Stimulated activated memory B cell treated with anti-CD40 and anti-IgM and Interleukin-4, amounts not matched to agents 10 μg/mL and 1 μg/mL and 100 μg/mL, for 72 hours (primary cell): ENCODE measurements around the gene CACNA1D.

ENCODE experiments used
- ATAC-seq: fragments of 150-1000 bp; cut with Tn5 transposase; 2 replicates; pipeline ENCODE4 v1.10.0; 2021
- H3K27ac Mint-ChIP-seq: one replicate; pipeline ENCODE4 v1.8.0; 2022; ENCODE audit warnings: mild to moderate bottlenecking, mixed read lengths
- H3K27me3 Mint-ChIP-seq: one replicate; pipeline ENCODE4 v1.8.0; 2022; ENCODE audit warnings: mixed read lengths
- H3K36me3 Mint-ChIP-seq: one replicate; pipeline ENCODE4 v1.8.0; 2022; ENCODE audit warnings: mixed read lengths
- H3K4me1 Mint-ChIP-seq: one replicate; pipeline ENCODE4 v1.8.0; 2022; ENCODE audit warnings: mixed read lengths
- H3K4me3 Mint-ChIP-seq: one replicate; pipeline ENCODE4 v1.8.0; 2022; ENCODE audit warnings: mild to moderate bottlenecking, moderate library complexity, mixed read lengths
- H3K9me3 Mint-ChIP-seq: one replicate; pipeline ENCODE4 v1.8.0; 2022; ENCODE audit warnings: mixed read lengths

Gene CACNA1D

DNA sequence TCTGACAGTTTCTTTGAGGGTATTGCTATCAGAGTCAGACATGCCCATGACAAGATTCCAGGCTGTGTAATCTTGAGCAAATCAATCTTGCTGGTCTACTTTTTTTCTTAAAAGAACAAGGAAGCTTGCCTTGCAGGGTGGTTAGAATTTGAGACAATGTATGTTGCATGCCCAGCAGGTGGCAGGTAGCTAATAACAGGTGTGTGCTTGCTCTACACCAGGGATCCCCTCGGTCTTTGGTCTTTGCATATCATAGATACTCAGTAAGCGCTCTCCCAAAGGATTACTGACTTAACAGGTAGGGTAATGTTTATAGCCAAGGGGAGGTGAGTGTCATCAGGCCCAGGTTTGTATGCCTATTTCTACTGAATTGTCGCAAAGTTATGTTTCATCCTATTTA, 37.3 kb downstream of the CACNA1D start:
- no peak for ATAC-seq
- H3K4me3 Mint-ChIP-seq, result no peak overlapping the region
- peaks cover 18% of the 10 kb centered on the region for H3K27me3 Mint-ChIP-seq
- no peak overlapping the region for H3K27ac Mint-ChIP-seq
- H3K9me3 Mint-ChIP-seq, result no peaks in the 10 kb centered on the region
- H3K36me3 Mint-ChIP-seq, result no peaks in the 10 kb centered on the region
- H3K4me1 Mint-ChIP-seq, result no peaks in the 10 kb centered on the region

DNA sequence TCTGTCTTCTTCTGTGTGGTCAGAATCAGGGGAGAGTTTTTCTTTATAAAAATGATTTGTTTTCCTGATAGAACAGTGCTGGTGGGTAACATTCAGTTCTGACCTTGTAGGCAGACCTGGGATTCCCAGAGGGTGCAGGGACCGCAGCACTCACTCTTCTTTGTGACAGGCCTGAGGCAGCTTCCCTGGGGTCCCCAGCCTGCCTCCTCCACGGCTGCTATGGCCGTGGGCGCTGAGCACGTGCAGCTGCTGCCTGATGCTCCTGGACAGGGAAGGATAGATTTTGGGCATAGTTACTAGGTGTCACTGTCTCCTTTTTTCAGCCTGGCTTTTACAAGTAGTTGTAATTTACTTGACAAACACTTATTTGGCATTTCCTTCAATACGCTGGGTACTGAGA, 39.1 kb downstream of the CACNA1D start:
- H3K27me3 Mint-ChIP-seq, result peaks cover 19% of the 10 kb centered on the region
- H3K4me1 Mint-ChIP-seq, result no peaks in the 10 kb centered on the region
- no peak overlapping the region for H3K4me3 Mint-ChIP-seq
- H3K27ac Mint-ChIP-seq, result no peak overlapping the region
- H3K36me3 Mint-ChIP-seq, result no peaks in the 10 kb centered on the region
- ATAC-seq, result no peak
- H3K9me3 Mint-ChIP-seq, result no peaks in the 10 kb centered on the region

DNA sequence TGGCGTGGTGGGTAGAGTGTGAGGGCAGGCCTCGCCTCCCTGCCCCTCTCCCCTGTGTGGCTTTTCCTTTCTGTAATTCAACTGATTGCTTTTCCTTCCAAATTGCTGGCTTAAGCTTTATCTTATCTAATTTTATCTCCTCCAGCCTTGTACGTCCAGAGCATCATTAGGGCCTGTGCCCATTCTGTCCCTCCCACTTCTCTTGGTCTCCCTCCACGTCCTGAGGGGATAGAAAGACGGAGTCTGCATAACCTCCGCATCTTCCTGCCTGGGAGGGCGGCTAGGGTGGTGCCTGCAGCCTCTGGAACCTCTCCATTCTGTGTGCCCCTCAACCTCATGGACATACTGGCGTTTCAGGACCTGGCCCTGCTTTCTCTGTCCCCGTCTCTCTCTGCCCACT, 39.8 kb downstream of the CACNA1D start:
- peaks cover 23% of the 10 kb centered on the region for H3K27me3 Mint-ChIP-seq
- no peaks in the 10 kb centered on the region for H3K9me3 Mint-ChIP-seq
- H3K4me1 Mint-ChIP-seq, result no peaks in the 10 kb centered on the region
- no peak for ATAC-seq
- H3K27ac Mint-ChIP-seq, result no peak overlapping the region
- no peaks in the 10 kb centered on the region for H3K36me3 Mint-ChIP-seq
- no peak overlapping the region for H3K4me3 Mint-ChIP-seq

DNA sequence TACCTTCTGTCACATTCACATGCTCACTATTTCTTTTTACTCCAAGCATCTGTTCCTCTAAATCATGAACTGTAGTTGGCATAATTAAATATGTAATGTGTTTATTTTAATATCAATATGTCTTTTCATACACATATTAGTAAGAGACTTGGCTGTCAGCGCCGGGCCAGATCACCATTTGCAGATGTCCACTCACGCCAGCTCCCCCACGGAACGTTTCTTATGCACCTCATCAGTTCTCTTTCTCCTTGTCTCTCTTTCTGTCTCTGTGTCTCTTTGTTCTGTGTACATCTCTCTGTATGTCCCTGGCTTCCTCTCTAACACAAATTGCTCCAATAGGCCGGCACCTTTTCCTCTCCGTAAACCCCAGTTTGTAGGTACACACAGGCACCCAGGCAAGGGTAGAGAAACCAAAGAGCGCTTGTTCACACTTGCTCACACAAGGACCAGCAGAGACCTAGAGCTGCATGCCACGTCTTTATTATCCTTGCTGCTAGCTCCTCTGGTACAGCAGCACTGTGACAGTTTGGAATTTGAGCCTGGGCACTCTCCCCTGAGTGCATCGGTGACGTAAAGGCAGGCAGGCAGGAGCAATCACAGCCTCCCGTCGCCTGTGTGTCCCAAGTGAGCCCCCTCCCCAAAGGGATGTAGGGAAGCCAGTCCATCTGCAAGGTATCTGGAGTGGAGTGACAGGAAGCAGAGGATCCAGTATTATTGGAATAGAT, 40.4 kb downstream of the CACNA1D start:
- peaks cover 17% of the 10 kb centered on the region for H3K27me3 Mint-ChIP-seq
- H3K9me3 Mint-ChIP-seq, result no peaks in the 10 kb centered on the region
- ATAC-seq, result no peak
- H3K36me3 Mint-ChIP-seq, result no peaks in the 10 kb centered on the region
- no peaks in the 10 kb centered on the region for H3K4me1 Mint-ChIP-seq
- H3K27ac Mint-ChIP-seq, result no peak overlapping the region
- no peak overlapping the region for H3K4me3 Mint-ChIP-seq

DNA sequence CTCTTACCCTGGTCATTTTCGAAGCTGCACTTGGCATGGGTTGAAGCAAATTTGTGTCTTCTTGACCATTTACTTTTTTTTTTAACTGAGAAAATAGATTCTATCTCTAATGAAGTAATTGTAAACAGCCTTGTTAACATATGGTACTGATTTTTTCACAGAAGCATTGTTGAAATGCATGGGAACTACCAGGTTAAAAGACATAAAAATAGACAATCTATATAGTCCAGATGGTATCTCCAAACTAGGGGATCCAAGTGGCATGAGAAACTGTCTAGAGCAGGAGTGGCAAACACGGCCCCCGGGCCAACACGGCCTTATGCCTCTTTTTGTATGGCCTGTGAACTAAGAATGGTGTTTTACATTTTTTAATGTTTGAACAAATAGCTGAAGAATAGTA, 41.9 kb downstream of the CACNA1D start:
- Mint-ChIP-seq H3K27ac (no peak overlapping the region), H3K4me3 (no peak overlapping the region), H3K27me3 (peaks cover 12% of the 10 kb centered on the region), H3K9me3 (no peaks in the 10 kb centered on the region), H3K36me3 (no peaks in the 10 kb centered on the region), H3K4me1 (no peaks in the 10 kb centered on the region)
- ATAC-seq, result no peak

DNA sequence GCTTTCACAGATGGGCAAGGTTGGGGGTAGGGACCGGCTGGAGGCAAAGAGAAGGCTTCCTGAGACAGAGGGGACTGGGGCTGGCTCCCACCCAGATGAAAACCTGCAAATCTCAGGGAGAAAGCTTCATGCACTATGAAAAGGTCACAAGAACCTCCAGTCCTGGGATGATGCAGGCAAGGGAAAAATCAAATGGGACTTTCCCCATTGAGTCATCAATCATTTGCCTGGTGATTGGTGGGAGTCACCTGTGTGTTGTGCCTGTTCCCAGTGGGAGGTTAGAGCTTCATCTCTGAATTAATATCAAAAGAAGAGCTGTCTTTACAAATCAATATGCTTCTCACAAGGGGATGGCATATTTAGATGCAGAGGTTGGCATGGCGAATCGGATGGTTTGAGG, 49.9 kb downstream of the CACNA1D start:
- ATAC-seq, result no peak
- no peak overlapping the region for H3K27ac Mint-ChIP-seq
- H3K27me3 Mint-ChIP-seq, result peaks cover 15% of the 10 kb centered on the region
- no peak overlapping the region for H3K4me3 Mint-ChIP-seq
- H3K36me3 Mint-ChIP-seq, result no peaks in the 10 kb centered on the region
- H3K9me3 Mint-ChIP-seq, result no peaks in the 10 kb centered on the region
- H3K4me1 Mint-ChIP-seq, result peaks cover 5% of the 10 kb centered on the region

DNA sequence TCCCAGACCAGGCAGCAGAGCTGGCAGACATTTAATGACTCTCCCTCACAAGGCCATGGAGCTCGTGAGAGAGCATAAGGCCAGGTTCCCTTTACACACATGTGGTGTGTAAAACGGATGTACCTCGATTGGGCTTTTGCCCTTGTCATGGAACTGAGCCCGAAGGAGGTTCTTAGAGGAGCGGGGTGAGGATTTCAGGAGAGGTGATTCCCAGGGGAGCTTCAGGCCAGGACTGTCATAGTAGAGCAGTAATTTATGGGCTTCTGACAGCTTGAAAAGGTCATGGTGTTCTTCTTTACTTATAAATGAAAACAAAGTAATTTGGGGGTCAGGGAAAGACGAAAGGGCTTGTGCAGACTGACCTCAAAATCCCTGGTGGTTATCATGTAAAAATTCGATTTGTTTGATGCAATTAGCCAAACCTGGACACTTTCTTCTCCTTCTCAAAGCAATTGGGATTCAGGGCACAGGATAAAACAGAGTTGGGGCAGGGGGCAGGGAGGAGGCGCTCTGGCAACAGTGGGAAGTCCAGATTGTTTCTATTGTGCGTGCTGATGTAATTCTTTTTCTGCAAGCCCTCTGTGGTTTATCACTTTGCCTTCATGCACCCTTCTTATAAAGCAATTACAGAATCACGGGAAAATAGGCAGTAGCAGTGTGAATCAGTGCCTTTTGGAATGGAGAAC, 51.0 kb downstream of the CACNA1D start:
- H3K36me3 Mint-ChIP-seq, result no peaks in the 10 kb centered on the region
- H3K4me1 Mint-ChIP-seq, result peaks cover 5% of the 10 kb centered on the region
- H3K27me3 Mint-ChIP-seq, result peaks cover 15% of the 10 kb centered on the region
- ATAC-seq, result no peak
- no peak overlapping the region for H3K4me3 Mint-ChIP-seq
- H3K9me3 Mint-ChIP-seq, result no peaks in the 10 kb centered on the region
- no peak overlapping the region for H3K27ac Mint-ChIP-seq

DNA sequence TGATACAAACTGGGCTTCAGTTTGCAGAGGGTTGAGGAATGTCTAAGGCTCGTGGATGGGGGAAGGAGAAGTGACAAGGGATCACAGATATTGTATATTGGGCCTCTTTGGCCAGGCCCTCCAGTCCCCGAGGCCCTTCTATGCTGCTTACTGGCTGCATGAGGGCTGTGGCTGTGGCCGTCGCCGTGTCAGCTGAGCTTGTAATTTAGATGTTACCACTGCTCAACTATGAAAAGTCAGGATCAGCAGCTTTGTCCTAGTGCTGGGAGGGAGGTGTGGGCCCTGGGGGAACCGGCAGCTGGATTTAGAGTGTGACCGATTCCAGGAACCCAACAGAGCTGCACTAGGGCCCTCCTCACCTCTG, 51.6 kb downstream of the CACNA1D start:
- H3K27ac Mint-ChIP-seq, result no peak overlapping the region
- ATAC-seq, result no peak
- no peaks in the 10 kb centered on the region for H3K36me3 Mint-ChIP-seq
- peaks cover 5% of the 10 kb centered on the region for H3K4me1 Mint-ChIP-seq
- H3K27me3 Mint-ChIP-seq, result peaks cover 15% of the 10 kb centered on the region
- no peak overlapping the region for H3K4me3 Mint-ChIP-seq
- no peaks in the 10 kb centered on the region for H3K9me3 Mint-ChIP-seq

DNA sequence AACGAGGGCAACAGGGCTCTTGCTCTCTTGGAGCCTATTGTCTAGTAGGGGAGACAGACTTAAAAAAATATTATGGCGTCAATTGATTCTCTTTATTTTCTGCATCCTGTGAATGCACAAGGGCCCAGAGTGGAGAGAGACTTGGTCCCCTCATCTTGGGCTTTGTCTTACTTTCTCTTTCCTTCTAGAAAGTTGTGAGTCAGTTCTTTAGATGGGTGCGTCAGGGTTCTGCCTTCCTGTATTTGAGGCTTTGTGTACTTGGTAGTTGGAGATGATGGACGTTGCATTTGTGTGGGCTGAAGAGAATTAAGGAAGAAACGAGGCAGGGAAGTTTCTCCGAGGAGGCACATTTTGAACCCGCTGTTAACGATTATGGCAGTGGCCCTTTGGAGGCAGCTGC, 52.9 kb downstream of the CACNA1D start:
- Mint-ChIP-seq H3K4me1 (peaks cover 13% of the 10 kb centered on the region), H3K9me3 (no peaks in the 10 kb centered on the region), H3K4me3 (no peak overlapping the region), H3K27ac (no peak overlapping the region), H3K36me3 (no peaks in the 10 kb centered on the region), H3K27me3 (peaks cover 2% of the 10 kb centered on the region)
- no peak for ATAC-seq

DNA sequence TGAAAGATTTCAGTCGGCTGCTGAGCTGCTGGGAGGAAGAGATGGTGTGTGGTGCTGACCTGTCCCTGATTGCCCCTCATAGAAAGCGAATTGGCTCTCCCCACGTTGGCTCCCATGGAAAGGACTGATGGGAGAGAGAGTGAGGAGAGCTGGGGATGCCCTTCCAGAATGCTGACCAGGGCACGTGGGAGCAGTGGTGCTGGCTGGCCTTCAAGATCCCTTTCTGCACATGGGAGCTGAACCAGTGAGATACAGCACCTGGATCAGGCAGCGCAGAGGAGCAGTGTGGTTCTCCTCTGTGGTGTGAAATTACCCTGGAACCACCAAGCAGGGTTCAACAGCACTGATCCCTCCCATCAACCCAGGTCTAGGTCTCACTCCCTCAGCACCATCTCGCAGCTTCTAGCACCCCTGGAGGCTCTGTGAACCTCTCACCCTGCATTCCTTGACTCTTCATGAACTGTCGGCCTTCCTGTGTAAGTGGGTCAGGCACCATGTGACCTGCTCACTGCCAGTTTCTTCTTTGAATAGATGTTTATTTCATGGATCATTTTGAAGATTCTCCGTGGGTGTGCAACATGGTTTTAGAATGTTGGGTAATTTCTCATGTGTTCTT, 55.7 kb downstream of the CACNA1D start:
- Mint-ChIP-seq H3K36me3 (no peaks in the 10 kb centered on the region), H3K9me3 (no peaks in the 10 kb centered on the region), H3K4me1 (peaks cover 16% of the 10 kb centered on the region), H3K4me3 (no peak overlapping the region), H3K27me3 (no peaks in the 10 kb centered on the region), H3K27ac (no peak overlapping the region)
- ATAC-seq, result no peak

DNA sequence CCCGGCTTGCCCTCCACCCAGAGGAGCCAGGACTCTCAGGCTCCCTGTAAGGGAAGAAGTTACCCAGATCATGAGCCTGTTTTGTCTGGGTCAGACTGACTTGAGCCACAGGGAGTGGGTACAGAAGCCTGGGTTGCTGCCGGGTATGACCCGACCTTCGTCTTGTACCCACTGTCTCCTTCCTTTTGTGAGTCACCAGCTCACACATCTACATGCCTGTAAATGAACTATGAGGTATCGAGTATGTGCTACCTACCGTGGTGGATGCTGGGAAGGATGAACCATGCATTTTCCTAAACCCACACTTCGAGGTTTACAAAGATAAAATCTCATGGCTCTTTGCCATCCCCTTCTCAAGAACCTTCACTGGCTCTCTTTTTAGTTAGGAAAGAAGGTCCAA, 56.9 kb downstream of the CACNA1D start:
- H3K27me3 Mint-ChIP-seq, result no peaks in the 10 kb centered on the region
- H3K27ac Mint-ChIP-seq, result peak overlapping the region; percentile 92
- ATAC-seq, result no peak

DNA sequence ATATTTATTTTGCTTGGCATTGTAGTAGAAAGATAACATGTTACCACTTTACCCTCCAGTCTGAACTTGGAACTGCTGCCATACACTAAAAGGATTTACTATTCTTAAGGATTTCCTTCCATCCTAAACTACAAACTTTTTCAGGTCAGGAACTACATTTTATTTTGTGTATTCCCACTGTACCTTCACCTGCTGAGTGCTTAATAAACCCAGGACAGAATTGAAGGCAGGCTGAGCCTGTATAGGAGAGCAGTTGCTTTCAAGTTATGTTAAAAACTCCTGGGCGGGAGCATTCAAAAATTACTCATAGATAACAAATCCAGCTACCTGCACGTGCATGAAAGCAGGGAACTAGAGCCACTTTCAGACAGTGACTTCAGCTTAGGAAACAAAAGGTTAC, 58.3 kb downstream of the CACNA1D start:
- Mint-ChIP-seq H3K27ac (peak overlapping the region; percentile 92), H3K4me1 (peaks cover 26% of the 10 kb centered on the region), H3K9me3 (no peaks in the 10 kb centered on the region), H3K27me3 (no peaks in the 10 kb centered on the region), H3K36me3 (no peaks in the 10 kb centered on the region), H3K4me3 (no peak overlapping the region)
- ATAC-seq, result no peak

More for the DNA sequence above, 56.9 kb downstream of the CACNA1D start:
- Mint-ChIP-seq H3K9me3 (no peaks in the 10 kb centered on the region), H3K4me1 (peaks cover 26% of the 10 kb centered on the region), H3K36me3 (no peaks in the 10 kb centered on the region), H3K4me3 (no peak overlapping the region)

DNA sequence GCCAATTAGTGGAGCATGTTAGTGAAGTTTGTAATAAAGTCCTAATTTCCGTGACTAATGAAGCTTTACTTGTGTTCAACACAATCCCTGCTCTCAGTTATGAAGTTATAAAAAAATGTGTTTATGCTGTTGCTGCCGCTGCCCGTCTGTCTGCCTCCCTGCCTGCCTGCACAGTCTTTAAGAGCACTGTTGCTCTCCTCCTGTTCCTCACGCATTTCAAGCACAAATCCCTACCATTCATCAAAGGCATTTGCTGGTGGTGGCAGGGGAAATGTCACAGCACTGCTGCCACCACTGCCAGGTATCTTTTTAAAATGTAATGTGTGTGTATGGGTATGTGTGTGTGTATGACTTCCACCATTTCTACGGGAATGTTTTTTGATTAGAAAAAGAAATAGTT, 58.8 kb downstream of the CACNA1D start:
- no peaks in the 10 kb centered on the region for H3K27me3 Mint-ChIP-seq
- peaks cover 26% of the 10 kb centered on the region for H3K4me1 Mint-ChIP-seq
- ATAC-seq, result no peak
- H3K9me3 Mint-ChIP-seq, result no peaks in the 10 kb centered on the region
- peak overlapping the region; percentile 92 for H3K27ac Mint-ChIP-seq
- H3K4me3 Mint-ChIP-seq, result no peak overlapping the region
- no peaks in the 10 kb centered on the region for H3K36me3 Mint-ChIP-seq

DNA sequence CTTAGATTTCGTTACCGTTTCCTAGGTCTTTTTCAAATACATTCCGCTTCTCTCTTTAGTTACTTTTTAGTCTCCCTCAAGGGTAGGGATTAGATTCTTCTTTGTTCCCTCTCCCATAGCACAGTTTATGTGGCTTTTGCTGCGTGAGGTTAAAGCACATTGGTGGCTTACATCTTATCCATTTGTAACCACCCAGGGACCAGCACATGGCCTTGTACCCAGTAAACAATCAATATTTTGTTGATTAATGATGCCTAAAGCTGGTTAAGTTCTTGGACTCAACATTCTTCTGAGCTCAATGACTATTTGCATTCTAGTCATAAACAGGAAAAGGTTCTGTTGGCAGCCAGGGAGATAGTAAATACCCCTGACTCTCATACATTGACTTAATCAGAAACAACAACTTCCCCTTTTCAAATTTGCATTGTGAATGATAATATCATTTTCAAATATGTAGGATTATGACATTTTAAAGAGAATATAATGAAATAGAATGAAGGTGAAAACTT, 60.2 kb downstream of the CACNA1D start:
- peak; percentile 82 for ATAC-seq
- H3K4me3 Mint-ChIP-seq, result peak overlapping the region; percentile 36
- peaks cover 26% of the 10 kb centered on the region for H3K4me1 Mint-ChIP-seq
- H3K27me3 Mint-ChIP-seq, result no peaks in the 10 kb centered on the region
- no peaks in the 10 kb centered on the region for H3K9me3 Mint-ChIP-seq
- peaks cover 6% of the 10 kb centered on the region for H3K36me3 Mint-ChIP-seq
- H3K27ac Mint-ChIP-seq, result peak overlapping the region; percentile 92

DNA sequence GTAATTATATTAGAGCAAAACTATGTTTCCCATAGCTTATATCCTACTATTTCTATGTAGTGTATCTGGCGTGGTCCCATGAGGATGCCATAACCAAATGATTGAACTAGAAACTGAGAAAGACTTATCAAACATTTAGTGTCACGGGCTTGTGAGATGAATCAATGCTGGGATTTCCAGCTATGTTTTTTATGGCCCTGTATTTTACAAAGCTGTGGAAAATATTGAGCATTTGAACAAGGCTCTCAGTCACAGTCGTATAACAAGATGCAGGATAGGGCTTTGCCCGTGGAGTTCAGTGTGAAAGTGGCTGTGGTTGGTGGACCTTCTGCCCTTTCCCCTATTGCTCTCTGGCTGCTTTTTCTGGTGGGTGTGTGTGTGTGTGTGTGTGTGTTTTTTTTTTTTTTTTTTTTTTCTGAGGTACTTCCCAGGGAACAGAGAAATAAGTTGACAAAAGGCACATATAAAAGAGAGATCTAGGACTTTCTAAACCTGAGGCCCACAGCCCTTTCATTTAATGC, 60.7 kb downstream of the CACNA1D start:
- Mint-ChIP-seq H3K27ac (peak overlapping the region; percentile 92), H3K9me3 (no peaks in the 10 kb centered on the region), H3K4me1 (peaks cover 26% of the 10 kb centered on the region), H3K27me3 (no peaks in the 10 kb centered on the region), H3K36me3 (peaks cover 6% of the 10 kb centered on the region), H3K4me3 (peak overlapping the region; percentile 44)
- ATAC-seq, result peak; percentile 94
